Endothelial cell of umbilical vein (primary cell): ENCODE results near the gene CNPPD1. TPM values are rescaled to one million over a fixed set of nuclear protein-coding genes. Genes with fewer than 3 reads are reported as not detected.

Source experiments
- BruUV-seq: library from RNA; stranded (reverse); fragments of 400-500 nt; replicated peaks from 2 replicates; lab custom pipeline; 2021; lab: Mats Ljungman, UMichigan
- CTCF ChIA-PET: fragments of 300-600, 350-600 bp; sonication (Branson Sonifier 250); formaldehyde crosslinking; loops from one replicate; lab custom pipeline; 2021; ENCODE audit warnings: antibody characterized with exemption, inconsistent platforms; lab: Charles Lee
- POLR2A ChIA-PET: fragments of 300-600, 350-600 bp; sonication (Branson Sonifier 250); formaldehyde crosslinking; loops from one replicate; lab custom pipeline; 2021; ENCODE audit warnings: antibody characterized with exemption, inconsistent platforms; lab: Charles Lee
- DNase-seq: peaks from one replicate; pipeline ENCODE4 v3.0.0-alpha.2; 2011; ENCODE audit warnings: low read depth, low spot score
- FAIRE-seq: peaks from 2 replicates; lab custom pipeline; 2011; peaks lifted over from hg19 to GRCh38; lab: Jason Lieb, UNC
- H2AFZ ChIP-seq: 2 replicates; pipeline ENCODE4 v1.6.0; 2012; ENCODE audit warnings: low read depth, low read length, control low read depth, inconsistent platforms
- H3K27ac ChIP-seq: 2 replicates; pipeline ENCODE4 v1.5.1; 2011; ENCODE audit warnings: low read depth, mild to moderate bottlenecking, control low read depth, low read length, moderate library complexity; ENCODE audit not compliant: insufficient read depth
- H3K27me3 ChIP-seq, 2 experiments: 2 replicates each; pipeline versions ENCODE4 v1.6.0 to v1.6.1; 2011; ENCODE audit warnings: low read length in 2 of 2, mixed read lengths in 1 of 2; ENCODE audit not compliant: control insufficient read depth in 2 of 2, insufficient read depth in 2 of 2
- H3K36me3 ChIP-seq, 2 experiments: 2 replicates in 1 of 2; 3 replicates in 1 of 2; pipeline ENCODE4 v1.5.1; 2011; ENCODE audit warnings: low read length in 2 of 2, mild to moderate bottlenecking in 1 of 2, moderate library complexity in 1 of 2; ENCODE audit not compliant: control insufficient read depth in 2 of 2, insufficient read depth in 2 of 2; ENCODE audit errors: extremely low read depth in 1 of 2
- H3K4me1 ChIP-seq: 3 replicates; pipeline ENCODE4 v1.5.1; 2011; ENCODE audit warnings: mild to moderate bottlenecking, low read length; ENCODE audit not compliant: control insufficient read depth, insufficient read depth; ENCODE audit errors: extremely low read depth
- H3K4me2 ChIP-seq: 2 replicates; pipeline ENCODE4 v1.6.1; 2011; ENCODE audit warnings: low read length, control low read depth, mixed read lengths; ENCODE audit not compliant: insufficient read depth
- H3K4me3 ChIP-seq, 3 experiments: fragments of 200-600 bp in 1 of 3; sonication (generic), shearing (Covaris generic) in 1 of 3; replicated peaks in 1 of 3; 2 replicates each; pipeline ENCODE4 v1.5.1; 2011 to 2016; ENCODE audit warnings: control low read depth in 3 of 3, low read length in 3 of 3, mild to moderate bottlenecking in 2 of 3, inconsistent platforms in 1 of 3, low read depth in 1 of 3, moderate library complexity in 1 of 3; ENCODE audit not compliant: insufficient read depth in 1 of 3
- H3K79me2 ChIP-seq: 2 replicates; pipeline ENCODE4 v1.6.0; 2012; ENCODE audit warnings: low read length, inconsistent platforms; ENCODE audit not compliant: control insufficient read depth, insufficient read depth
- H3K9ac ChIP-seq: replicated peaks from 2 replicates; pipeline ENCODE3; 2011; ENCODE audit warnings: low read length, control low read depth; ENCODE audit not compliant: insufficient read depth; ENCODE audit errors: extremely low read depth
- H3K9me1 ChIP-seq: replicated peaks from 3 replicates; pipeline ENCODE4 v1.6.0; 2011; ENCODE audit warnings: mild to moderate bottlenecking, low read length; ENCODE audit not compliant: control insufficient read depth, insufficient read depth; ENCODE audit errors: extremely low read depth
- H3K9me3 ChIP-seq: replicated peaks from 2 replicates; pipeline ENCODE4 v1.5.1; 2012; ENCODE audit warnings: low read length, inconsistent platforms; ENCODE audit not compliant: control insufficient read depth, insufficient read depth
- H4K20me1 ChIP-seq: replicated peaks from 2 replicates; pipeline ENCODE3; 2011; ENCODE audit warnings: mild to moderate bottlenecking, low read length; ENCODE audit not compliant: control insufficient read depth, insufficient read depth; ENCODE audit errors: extremely low read depth
- GATA2 ChIP-seq: IDR thresholded peaks from 2 replicates; pipeline ENCODE4 v1.7.0; 2011; ENCODE audit warnings: low read depth, mild to moderate bottlenecking, moderate library complexity, mixed read lengths, low read length; ENCODE audit not compliant: insufficient read length, insufficient read depth
- dilution Hi-C: fragments of 300-500 bp; cut with MboI; formaldehyde crosslinking; loops from one replicate; pipeline ENCODE4 v1.15.0; 2019; ENCODE audit warnings: low sequenced_read_pairs; ENCODE audit not compliant: extremely low pct_ligation_motif_present
- intact Hi-C: fragments of 100-400 bp; cut with micrococcal nuclease; formaldehyde crosslinking; loops from one replicate; pipeline ENCODE4 v1.10.0; 2022
- polyA plus RNA-seq, 4 experiments: library from polyadenylated mRNA; depleted of rRNA in 3 of 4; stranded (reverse) in 3 of 4; unstranded in 1 of 4; fragments of >200 nt; gene quantifications; 2 replicates each; pipeline versions ENCODE4 v1.2.1 to v1.2.3, GENCODE V29; 2011 to 2012; ENCODE audit warnings: missing spikeins in 1 of 4
- total RNA-seq: library from RNA; stranded (reverse); gene quantifications from 2 replicates; pipeline ENCODE4 v1.2.3, GENCODE V29; 2021
- TF ChIP-seq, protein P1 (sequence below), 2 donors: IDR thresholded peaks; 1 replicate in 1 of 2; 2 replicates in 1 of 2; pipeline ENCODE4 v1.5.1; 2011; ENCODE audit warnings: low read length in 2 of 2, mild to moderate bottlenecking in 2 of 2, moderate library complexity in 2 of 2, control low read depth in 1 of 2, inconsistent platforms in 1 of 2, low read depth in 1 of 2; ENCODE audit not compliant: insufficient read depth in 1 of 2; ENCODE audit errors: extremely low read depth in 1 of 2

Gene CNPPD1
- total and polyA plus RNA-seq, 2 donors (not counting 3 experiments of a cell fraction or from before 2014, with no cell fraction given) = 44.0 to 55.7 TPM

DNA sequence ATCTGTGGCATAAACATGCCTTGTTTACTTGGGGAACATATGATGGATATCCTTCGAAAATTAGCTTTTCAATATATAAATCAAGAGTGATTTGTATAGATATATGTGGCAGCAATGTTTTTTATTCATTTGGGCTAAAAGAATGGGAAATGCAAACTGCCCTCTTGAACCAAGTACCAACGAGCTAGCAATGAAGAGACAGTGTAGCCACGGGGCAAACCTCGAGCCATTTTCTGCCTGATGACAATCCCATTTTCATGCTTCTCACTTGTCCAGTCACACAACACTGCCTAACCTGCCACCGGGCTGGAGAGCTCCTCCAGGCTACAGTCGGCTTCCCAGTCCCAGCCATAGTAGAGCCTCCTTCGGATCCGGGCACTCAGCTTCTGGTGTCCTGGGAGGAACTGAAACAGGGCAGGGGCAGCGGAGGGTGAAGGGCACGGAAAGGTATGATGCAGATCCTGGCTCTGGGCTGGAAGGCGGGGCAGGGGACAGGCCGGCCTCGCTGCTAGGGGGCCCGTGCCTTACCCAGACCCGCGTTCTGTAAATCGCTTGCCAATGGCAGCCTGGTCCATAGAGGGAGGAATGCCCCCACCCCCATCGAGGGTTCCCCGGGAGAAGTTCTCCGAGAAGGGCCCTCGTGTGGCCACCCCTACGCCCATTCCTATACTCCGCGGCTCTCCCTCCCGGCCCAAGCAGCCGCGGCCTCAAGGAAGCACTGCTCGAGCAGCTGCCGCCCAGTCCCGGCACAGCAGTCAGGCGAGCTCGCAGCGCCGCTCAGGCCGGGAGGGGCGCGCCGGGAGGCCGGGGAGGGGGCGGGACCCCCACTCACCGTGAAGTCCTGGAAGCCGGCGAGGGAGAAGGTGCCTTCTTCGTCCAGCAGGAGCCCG lies 552 bp downstream of the CNPPD1 start:
- peak overlapping the region; percentile 95 for H3K4me2 ChIP-seq
- DNase-seq (peak; percentile 62), FAIRE-seq (peak; percentile 76)
- H3K36me3 ChIP-seq = peaks cover 9 to 28% of the 10 kb centered on the region in 2 experiments
- no peaks in the 10 kb centered on the region for H4K20me1 ChIP-seq
- peak overlapping the region; percentile 29 to 81 (median 67) for H3K4me3 ChIP-seq
- no peaks in the 10 kb centered on the region for H3K27me3 ChIP-seq
- TSS peak; percentile 1 for BruUV-seq
- POLR2A ChIA-PET = interaction anchor here (0.6 to 1.2 kb wide), 7 partner anchors 20 to 181 kb away, joined by 3 to 5 read pairs (median 3); partner anchors contain the start of genes ANKZF1 and ATG9A
- CTCF ChIA-PET = interaction anchor here (0.6 to 3.4 kb wide), 13 partner anchors 17 to 594 kb away, joined by 3 to 18 read pairs (median 6); partner anchors contain the start of genes ABCB6, ANKZF1, ATG9A and DNAJB2
- no peak overlapping the region for H3K27ac ChIP-seq
- peak overlapping the region; percentile 74 for H2AFZ ChIP-seq
- intact Hi-C loops (loop anchor here (1.0 to 5.0 kb wide), 4 partner anchors 35 to 609 kb away; partner anchors contain the start of genes CNOT9, DNPEP and USP37), dilution Hi-C loops (no loop called here)
- H3K4me1 ChIP-seq = peaks cover 18% of the 10 kb centered on the region
- peak overlapping the region; percentile 81 for H3K9ac ChIP-seq
- no peak for TF ChIP-seq GATA2
- TF ChIP-seq, protein P1, sequence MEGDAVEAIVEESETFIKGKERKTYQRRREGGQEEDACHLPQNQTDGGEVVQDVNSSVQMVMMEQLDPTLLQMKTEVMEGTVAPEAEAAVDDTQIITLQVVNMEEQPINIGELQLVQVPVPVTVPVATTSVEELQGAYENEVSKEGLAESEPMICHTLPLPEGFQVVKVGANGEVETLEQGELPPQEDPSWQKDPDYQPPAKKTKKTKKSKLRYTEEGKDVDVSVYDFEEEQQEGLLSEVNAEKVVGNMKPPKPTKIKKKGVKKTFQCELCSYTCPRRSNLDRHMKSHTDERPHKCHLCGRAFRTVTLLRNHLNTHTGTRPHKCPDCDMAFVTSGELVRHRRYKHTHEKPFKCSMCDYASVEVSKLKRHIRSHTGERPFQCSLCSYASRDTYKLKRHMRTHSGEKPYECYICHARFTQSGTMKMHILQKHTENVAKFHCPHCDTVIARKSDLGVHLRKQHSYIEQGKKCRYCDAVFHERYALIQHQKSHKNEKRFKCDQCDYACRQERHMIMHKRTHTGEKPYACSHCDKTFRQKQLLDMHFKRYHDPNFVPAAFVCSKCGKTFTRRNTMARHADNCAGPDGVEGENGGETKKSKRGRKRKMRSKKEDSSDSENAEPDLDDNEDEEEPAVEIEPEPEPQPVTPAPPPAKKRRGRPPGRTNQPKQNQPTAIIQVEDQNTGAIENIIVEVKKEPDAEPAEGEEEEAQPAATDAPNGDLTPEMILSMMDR (IDR thresholded peaks at IDR 0.05; ENCODE audit: extremely low read depth in 1 of 2, insufficient read depth in 1 of 2, low read depth in 1 of 2, low read length in 2 of 2) = peak; percentile 6 to 7
- peaks cover 22% of the 10 kb centered on the region for H3K79me2 ChIP-seq
- H3K9me3 ChIP-seq = no peaks in the 10 kb centered on the region
- no peaks in the 10 kb centered on the region for H3K9me1 ChIP-seq
